ENCODE data around the gene PMPCA.

PMPCA gene

DNA sequence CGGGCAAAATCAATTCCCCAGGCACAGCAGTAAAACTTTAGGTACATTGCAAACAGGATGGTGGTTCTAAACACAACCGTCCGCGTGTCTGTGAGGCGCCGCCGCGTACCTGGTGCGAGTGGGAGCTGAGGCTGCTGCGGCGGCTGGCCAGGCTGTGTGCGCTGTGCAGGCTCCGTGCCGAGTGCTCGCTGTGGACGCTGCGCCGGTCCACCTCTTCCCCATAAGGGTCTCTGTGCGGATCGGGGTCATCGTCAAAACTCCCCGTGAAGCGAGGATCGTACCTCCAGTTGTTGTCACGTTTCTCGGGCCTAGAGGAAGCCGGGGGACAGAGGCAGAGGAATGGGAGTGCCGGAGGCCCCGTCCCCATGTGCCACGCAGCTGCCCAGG is 55.7 kb downstream of the PMPCA start:
- TF ChIP-seq, protein P1, sequence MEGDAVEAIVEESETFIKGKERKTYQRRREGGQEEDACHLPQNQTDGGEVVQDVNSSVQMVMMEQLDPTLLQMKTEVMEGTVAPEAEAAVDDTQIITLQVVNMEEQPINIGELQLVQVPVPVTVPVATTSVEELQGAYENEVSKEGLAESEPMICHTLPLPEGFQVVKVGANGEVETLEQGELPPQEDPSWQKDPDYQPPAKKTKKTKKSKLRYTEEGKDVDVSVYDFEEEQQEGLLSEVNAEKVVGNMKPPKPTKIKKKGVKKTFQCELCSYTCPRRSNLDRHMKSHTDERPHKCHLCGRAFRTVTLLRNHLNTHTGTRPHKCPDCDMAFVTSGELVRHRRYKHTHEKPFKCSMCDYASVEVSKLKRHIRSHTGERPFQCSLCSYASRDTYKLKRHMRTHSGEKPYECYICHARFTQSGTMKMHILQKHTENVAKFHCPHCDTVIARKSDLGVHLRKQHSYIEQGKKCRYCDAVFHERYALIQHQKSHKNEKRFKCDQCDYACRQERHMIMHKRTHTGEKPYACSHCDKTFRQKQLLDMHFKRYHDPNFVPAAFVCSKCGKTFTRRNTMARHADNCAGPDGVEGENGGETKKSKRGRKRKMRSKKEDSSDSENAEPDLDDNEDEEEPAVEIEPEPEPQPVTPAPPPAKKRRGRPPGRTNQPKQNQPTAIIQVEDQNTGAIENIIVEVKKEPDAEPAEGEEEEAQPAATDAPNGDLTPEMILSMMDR (IDR thresholded peaks at IDR 0.05; ENCODE audit: insufficient read depth, low read depth, low read length, missing control alignments), result no peak
- H3K4me3 ChIP-seq (ENCODE audit: low read depth, low read length), result no peak overlapping the region
- DNase-seq (ENCODE audit: low read depth), result no peak

- TF ChIP-seq, protein P1 (IDR thresholded peaks at IDR 0.05; ENCODE audit: insufficient read depth, low read depth, low read length, missing control alignments), result no peak
- no peak overlapping the region for H3K4me3 ChIP-seq (ENCODE audit: low read depth, low read length)
- DNase-seq (ENCODE audit: low read depth), result no peak
These were observed 57.3 kb downstream of the PMPCA start for GRCh38 chr9:136467766-136468165.

- H3K4me3 ChIP-seq (ENCODE audit: low read depth, low read length), result no peak overlapping the region
- DNase-seq (ENCODE audit: low read depth), result no peak
- TF ChIP-seq, protein P1 (IDR thresholded peaks at IDR 0.05; ENCODE audit: insufficient read depth, low read depth, low read length, missing control alignments), result no peak
These were observed 59.9 kb downstream of the PMPCA start for GRCh38 chr9:136470356-136470755.

DNA sequence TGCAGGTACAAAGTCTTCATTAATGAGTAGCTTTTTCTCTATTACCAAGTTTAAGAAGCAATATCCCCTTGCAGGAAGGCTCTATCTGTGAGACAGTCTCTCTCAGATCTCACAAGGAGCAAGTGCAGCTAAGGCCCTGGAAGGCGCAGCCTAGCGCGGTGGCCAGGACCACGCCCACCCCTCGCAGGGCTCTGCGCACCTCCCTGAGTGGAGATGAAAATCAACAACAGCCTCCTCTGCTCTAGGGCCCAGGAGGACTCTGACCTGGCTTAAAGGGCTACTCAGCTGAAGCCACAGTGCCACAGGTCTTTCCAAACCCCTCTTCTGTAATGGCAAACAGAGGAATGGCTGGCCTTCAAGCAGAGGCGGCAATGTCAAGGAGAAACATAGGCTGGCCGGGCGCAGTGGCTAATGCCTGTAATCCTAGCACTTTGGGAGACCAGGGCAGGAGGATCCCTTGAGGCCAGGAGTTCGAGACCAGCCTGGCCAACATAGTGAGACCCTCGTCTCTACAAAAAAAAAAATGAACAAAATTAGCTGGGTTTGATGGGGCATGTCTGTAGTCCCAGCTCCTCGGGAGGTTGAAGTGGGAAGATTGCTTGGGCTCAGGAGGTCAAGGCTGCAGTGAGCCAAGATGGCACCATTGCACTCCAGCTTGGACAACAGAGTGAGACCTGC is 60.5 kb downstream of the PMPCA start:
- H3K4me3 ChIP-seq (ENCODE audit: low read depth, low read length), result no peak overlapping the region
- no peak for DNase-seq (ENCODE audit: low read depth)
- TF ChIP-seq, protein P1 (IDR thresholded peaks at IDR 0.05; ENCODE audit: insufficient read depth, low read depth, low read length, missing control alignments), result no peak

GRCh38 chr9:136471802-136472487 is 61.5 kb downstream of the PMPCA start:
- H3K4me3 ChIP-seq (ENCODE audit: low read depth, low read length), result no peak overlapping the region
- DNase-seq (ENCODE audit: low read depth), result no peak
- TF ChIP-seq, protein P1 (IDR thresholded peaks at IDR 0.05; ENCODE audit: insufficient read depth, low read depth, low read length, missing control alignments), result no peak

GRCh38 chr9:136472640-136473353 is 62.3 kb downstream of the PMPCA start:
- no peak for DNase-seq (ENCODE audit: low read depth)
- TF ChIP-seq, protein P1 (IDR thresholded peaks at IDR 0.05; ENCODE audit: insufficient read depth, low read depth, low read length, missing control alignments), result no peak
- H3K4me3 ChIP-seq (ENCODE audit: low read depth, low read length), result no peak overlapping the region
